ENCODE measurements around the gene DYNC1I1. TPM values are rescaled to one million over a fixed set of nuclear protein-coding genes. Genes with fewer than 3 reads are reported as not detected.

Gene DYNC1I1
- total RNA-seq, 4 donors from 2014 or later, result 1.9 to 17.9 (median 8.7) TPM

DNA sequence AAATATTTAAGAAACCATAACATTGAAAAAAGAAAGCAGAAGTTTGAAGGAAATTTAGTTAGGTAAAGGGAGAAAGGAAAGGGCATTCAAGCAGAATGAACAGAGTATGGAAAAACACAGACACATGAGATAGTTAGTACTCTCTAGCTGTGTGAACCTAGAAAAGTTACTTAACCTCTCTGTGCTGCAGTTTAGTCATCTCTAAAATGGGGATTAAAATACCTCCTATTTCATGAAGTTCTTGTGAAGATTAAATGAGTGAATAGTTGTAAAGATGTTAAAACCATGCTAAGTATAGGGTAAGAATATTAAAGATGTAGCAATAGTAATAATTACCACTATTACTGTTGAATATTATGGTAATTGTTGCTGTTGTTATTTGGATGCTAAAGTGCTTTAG, 279.9 kb downstream of the DYNC1I1 start:
- Histone ChIP-seq H3K4me3 (no peak overlapping the region), H3K36me3 (no peaks in the 10 kb centered on the region), H3K27me3 (no peaks in the 10 kb centered on the region), H3K9me3 (no peaks in the 10 kb centered on the region), H3K27ac (no peak overlapping the region), H3K4me1 (no peaks in the 10 kb centered on the region)
- intact Hi-C loops (cut with DNase I; ENCODE audit: low total_unique reads), result no loop called here
- no peak for DNase-seq
- TF ChIP-seq CTCF (IDR thresholded peaks at IDR 0.05), result no peak
- TF ChIP-seq POLR2A (IDR thresholded peaks at IDR 0.05), result no peak

GRCh38 chr7:96052860-96053470, 280.6 kb downstream of the DYNC1I1 start:
- H3K9me3 ChIP-seq, result no peaks in the 10 kb centered on the region
- no peaks in the 10 kb centered on the region for H3K36me3 ChIP-seq
- no peak overlapping the region for H3K27ac ChIP-seq
- intact Hi-C loops (cut with DNase I; ENCODE audit: low total_unique reads), result no loop called here
- H3K27me3 ChIP-seq, result no peaks in the 10 kb centered on the region
- TF ChIP-seq POLR2A (IDR thresholded peaks at IDR 0.05) (no peak), CTCF (IDR thresholded peaks at IDR 0.05) (no peak)
- H3K4me3 ChIP-seq, result no peak overlapping the region
- no peak for DNase-seq
- H3K4me1 ChIP-seq, result no peaks in the 10 kb centered on the region

DNA sequence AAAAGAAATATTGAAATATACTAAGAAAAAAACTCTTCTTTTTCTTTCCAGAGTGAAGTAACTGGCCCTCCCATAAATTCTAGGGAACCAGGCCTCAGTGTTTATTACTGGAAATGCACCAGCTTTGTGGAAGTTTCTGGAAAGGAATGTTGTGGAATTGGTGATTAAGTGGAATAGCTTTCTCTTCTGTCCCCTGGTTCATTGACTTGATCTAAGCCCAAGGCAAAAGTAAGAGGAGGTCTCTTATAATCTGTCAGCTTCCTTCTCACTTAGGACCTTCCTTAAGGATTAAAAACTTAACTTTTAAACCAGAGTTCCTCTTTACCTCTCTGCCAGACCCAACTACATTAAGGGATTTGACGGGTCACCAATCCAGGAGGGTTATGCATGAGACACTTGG, 283.4 kb downstream of the DYNC1I1 start:
- no peaks in the 10 kb centered on the region for H3K36me3 ChIP-seq
- H3K4me1 ChIP-seq, result no peaks in the 10 kb centered on the region
- intact Hi-C loops (cut with DNase I; ENCODE audit: low total_unique reads), result no loop called here
- no peak overlapping the region for H3K4me3 ChIP-seq
- no peaks in the 10 kb centered on the region for H3K9me3 ChIP-seq
- TF ChIP-seq CTCF (IDR thresholded peaks at IDR 0.05), result no peak
- no peak for TF ChIP-seq POLR2A (IDR thresholded peaks at IDR 0.05)
- no peak overlapping the region for H3K27ac ChIP-seq
- no peak for DNase-seq
- H3K27me3 ChIP-seq, result no peaks in the 10 kb centered on the region

GRCh38 chr7:96059075-96059474, 286.7 kb downstream of the DYNC1I1 start:
- no peak for TF ChIP-seq POLR2A (IDR thresholded peaks at IDR 0.05)
- TF ChIP-seq CTCF (IDR thresholded peaks at IDR 0.05), result no peak
- Histone ChIP-seq H3K9me3 (no peaks in the 10 kb centered on the region), H3K4me3 (no peak overlapping the region), H3K27me3 (no peaks in the 10 kb centered on the region), H3K4me1 (no peaks in the 10 kb centered on the region), H3K27ac (no peak overlapping the region), H3K36me3 (no peaks in the 10 kb centered on the region)
- DNase-seq, result no peak
- intact Hi-C loops (cut with DNase I; ENCODE audit: low total_unique reads), result no loop called here

DNA sequence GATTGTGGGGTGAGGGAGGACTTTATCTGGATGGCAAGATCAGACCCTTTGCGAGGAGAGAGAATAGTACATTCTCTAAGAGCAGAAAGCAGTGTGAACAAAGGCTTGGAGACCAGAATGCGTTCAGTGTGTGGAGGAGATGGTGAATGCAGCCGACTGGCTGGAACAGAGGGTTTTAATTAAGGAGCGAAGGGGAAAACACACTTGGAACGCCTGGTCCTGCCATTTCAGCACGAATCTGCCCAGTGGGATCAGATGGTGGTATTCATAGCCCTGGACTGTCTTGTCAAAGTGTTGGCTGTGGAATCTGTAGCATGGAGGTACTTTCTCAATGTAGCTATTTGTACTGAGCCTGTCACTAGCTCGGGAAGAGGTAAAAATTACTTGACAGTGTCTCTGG, 288.7 kb downstream of the DYNC1I1 start:
- intact Hi-C loops (cut with DNase I; ENCODE audit: low total_unique reads), result no loop called here
- DNase-seq, result no peak
- Histone ChIP-seq H3K27me3 (no peaks in the 10 kb centered on the region), H3K36me3 (no peaks in the 10 kb centered on the region), H3K4me3 (no peak overlapping the region), H3K27ac (no peak overlapping the region), H3K4me1 (no peaks in the 10 kb centered on the region), H3K9me3 (no peaks in the 10 kb centered on the region)
- TF ChIP-seq CTCF (IDR thresholded peaks at IDR 0.05), result no peak
- TF ChIP-seq POLR2A (IDR thresholded peaks at IDR 0.05), result no peak
